Vein endothelial cell (primary cell): ENCODE measurements around the gene CCT6A. TPM values are rescaled to one million over a fixed set of nuclear protein-coding genes. Genes with fewer than 3 reads are reported as not detected.

ENCODE experiments used
- small RNA-seq: library from RNA; depleted of rRNA; stranded (forward); fragments of <200 nt; gene quantifications from one replicate; pipeline ENCODE3, GENCODE V24; 2012
- total RNA-seq: library from RNA; depleted of rRNA; stranded (reverse); fragments of >200 nt; gene quantifications from 2 replicates; pipeline ENCODE4 v1.2.3, GENCODE V29; 2012

CCT6A gene
- 212 and 247 TPM in 2 replicates for total RNA-seq

GRCh38 chr7:56051339-56052191, at the start of gene CCT6A, which contains the start of gene PSPH:
Gene CCT6A (plus strand): TSS chr7:56051765. CDS start chr7:56051849, 84 bp downstream.
Gene PSPH (minus strand): TSS chr7:56051444. CDS start chr7:56021212, 30,232 bp downstream.

GRCh38 chr7:56063882-56064625, 12.5 kb downstream of the CCT6A start, which contains the start of gene SUMF2:
Gene SUMF2 (plus strand): TSS chr7:56064286. CDS start chr7:56064312, 26 bp downstream.

GRCh38 chr7:56092789-56093531, 41.4 kb downstream of the CCT6A start, which contains the start of gene PHKG1:
Gene PHKG1 (minus strand): TSS chr7:56092952. CDS start chr7:56088941, 4,011 bp downstream.

GRCh38 chr7:56106108-56107073, 54.8 kb downstream of the CCT6A start, which contains the start of gene CHCHD2:
Gene CHCHD2 (minus strand): TSS chr7:56106476. CDS start chr7:56106413, 63 bp downstream.

Small RNA genes within 50 kb of the gene (small RNA-seq; reads per million reads assigned to genes)
- gene SNORA15 (0.16 reads per million), gene SNORA22B (0.93 reads per million, percentile 56 among the genes with 10 or more reads in this experiment)

Other genes starting within 250 kb of the CCT6A start
- not detected in 2 replicates for gene SEPTIN14, start 189.0 kb upstream of the CCT6A start, total RNA-seq
- 2.9 and 5.1 TPM in 2 replicates for gene ZNF713, start 164.3 kb upstream of the CCT6A start, total RNA-seq
- gene MRPS17, start 99.9 kb upstream of the CCT6A start, total RNA-seq = 17.0 and 20.2 TPM in 2 replicates
- gene NIPSNAP2, start 87.2 kb upstream of the CCT6A start, total RNA-seq = 60.7 and 69.9 TPM in 2 replicates
- 33.1 and 40.8 TPM in 2 replicates for gene PSPH, start 321 bp upstream of the CCT6A start, total RNA-seq
- 135 and 161 TPM in 2 replicates for gene SUMF2, start 12.5 kb downstream of the CCT6A start, total RNA-seq
- gene PHKG1, start 41.2 kb downstream of the CCT6A start, total RNA-seq = 0.19 and 0.33 TPM in 2 replicates
- gene CHCHD2, start 54.7 kb downstream of the CCT6A start, total RNA-seq = 323 and 364 TPM in 2 replicates
- not detected in 2 replicates for gene NUPR2, start 64.7 kb downstream of the CCT6A start, total RNA-seq